ENCODE measurements around the gene PANX2.

Gene PANX2

DNA sequence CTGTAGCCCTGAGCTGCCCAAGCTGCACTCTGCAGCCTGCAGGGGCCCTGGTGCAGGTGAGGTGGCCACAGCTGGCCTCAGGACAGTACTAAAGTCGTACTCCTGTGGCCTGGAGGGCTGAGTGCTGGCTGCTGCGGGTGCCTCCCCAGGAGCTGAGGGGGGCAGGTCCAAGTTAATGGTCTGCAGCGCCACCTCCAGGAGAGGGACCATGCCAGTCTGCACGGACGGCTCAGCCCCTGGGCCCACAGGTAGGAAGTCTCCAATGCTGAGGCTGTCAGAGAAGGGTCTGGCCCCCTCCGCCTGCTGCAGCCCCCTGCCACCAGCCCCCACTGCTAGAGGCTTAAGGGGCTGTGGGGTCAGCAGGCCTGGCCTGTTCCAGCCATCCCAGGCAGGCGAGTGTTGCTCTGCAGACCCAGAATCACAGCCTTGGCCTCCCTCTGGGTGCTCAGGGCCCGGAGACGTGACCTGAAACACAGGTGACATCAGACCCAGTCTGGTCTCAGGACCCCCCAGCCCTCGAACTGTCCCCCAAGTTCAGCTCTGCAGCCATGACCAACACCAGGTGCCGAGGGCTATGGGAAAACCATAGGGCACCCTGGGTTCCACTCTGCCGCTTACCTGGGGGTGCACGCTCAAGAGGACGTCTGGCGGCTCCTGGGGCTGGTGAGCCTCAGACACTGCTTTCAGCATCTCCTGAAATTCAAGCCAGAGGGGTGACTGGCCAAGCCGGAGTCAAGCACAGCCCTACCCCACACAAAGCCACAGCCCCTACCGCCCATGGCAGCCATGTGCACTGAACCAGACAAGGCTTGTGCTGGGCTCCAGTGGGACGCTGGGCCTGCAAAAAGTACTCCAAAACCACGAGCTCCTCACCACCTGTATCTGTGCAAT lies 51.1 kb downstream of the PANX2 start:
- H3K4me3 ChIP-seq (replicated peaks; ENCODE audit: low read depth, low read length), result no peak overlapping the region
- TF ChIP-seq, protein P1, sequence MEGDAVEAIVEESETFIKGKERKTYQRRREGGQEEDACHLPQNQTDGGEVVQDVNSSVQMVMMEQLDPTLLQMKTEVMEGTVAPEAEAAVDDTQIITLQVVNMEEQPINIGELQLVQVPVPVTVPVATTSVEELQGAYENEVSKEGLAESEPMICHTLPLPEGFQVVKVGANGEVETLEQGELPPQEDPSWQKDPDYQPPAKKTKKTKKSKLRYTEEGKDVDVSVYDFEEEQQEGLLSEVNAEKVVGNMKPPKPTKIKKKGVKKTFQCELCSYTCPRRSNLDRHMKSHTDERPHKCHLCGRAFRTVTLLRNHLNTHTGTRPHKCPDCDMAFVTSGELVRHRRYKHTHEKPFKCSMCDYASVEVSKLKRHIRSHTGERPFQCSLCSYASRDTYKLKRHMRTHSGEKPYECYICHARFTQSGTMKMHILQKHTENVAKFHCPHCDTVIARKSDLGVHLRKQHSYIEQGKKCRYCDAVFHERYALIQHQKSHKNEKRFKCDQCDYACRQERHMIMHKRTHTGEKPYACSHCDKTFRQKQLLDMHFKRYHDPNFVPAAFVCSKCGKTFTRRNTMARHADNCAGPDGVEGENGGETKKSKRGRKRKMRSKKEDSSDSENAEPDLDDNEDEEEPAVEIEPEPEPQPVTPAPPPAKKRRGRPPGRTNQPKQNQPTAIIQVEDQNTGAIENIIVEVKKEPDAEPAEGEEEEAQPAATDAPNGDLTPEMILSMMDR (IDR thresholded peaks at IDR 0.05; ENCODE audit: low read length, missing control alignments), result no peak
- DNase-seq (ENCODE audit: low read depth), result no peak

DNA sequence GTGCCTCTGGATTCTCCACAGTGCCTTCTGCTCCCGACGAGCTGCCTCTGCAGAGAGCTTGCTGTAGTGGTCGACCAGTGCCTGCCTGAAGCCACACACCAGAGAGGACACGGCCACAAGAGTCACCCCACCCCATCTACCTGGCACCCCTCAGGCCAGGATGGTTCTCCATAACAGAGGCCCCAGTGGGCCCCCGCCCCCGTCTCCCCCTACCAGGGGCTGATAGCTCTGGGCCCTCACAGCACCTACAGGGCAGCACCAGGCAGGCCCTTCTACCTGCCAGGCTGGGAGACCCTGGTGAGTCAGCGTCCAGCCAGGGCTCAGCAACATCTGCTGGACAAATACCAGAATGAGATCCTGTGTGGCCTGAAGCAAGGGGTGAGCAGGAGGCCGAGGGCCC lies 52.0 kb downstream of the PANX2 start:
- TF ChIP-seq, protein P1 (IDR thresholded peaks at IDR 0.05; ENCODE audit: low read length, missing control alignments), result no peak
- no peak for DNase-seq (ENCODE audit: low read depth)
- H3K4me3 ChIP-seq (replicated peaks; ENCODE audit: low read depth, low read length), result no peak overlapping the region

DNA sequence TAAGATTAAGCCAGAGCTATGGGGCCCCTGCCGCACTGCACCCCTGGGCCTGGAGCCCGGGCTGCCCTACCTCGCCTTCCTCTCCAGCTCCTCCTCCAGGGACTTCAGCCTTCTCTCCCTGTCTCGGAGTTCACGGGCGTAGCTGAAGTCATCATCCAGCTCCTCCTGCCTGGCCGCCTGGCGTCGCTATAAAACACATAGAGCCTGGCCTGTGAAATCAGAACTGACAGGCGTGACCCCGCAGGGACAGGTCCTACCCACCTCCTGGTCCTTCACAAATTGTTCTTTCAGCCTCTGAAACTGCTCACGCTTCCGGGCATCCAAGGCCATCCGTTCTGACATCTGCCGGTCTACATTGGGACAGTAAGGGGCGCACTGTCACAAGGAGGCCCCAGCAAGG lies 53.5 kb downstream of the PANX2 start:
- no peak for DNase-seq (ENCODE audit: low read depth)
- TF ChIP-seq, protein P1 (IDR thresholded peaks at IDR 0.05; ENCODE audit: low read length, missing control alignments), result no peak
- no peak overlapping the region for H3K4me3 ChIP-seq (replicated peaks; ENCODE audit: low read depth, low read length)

DNA sequence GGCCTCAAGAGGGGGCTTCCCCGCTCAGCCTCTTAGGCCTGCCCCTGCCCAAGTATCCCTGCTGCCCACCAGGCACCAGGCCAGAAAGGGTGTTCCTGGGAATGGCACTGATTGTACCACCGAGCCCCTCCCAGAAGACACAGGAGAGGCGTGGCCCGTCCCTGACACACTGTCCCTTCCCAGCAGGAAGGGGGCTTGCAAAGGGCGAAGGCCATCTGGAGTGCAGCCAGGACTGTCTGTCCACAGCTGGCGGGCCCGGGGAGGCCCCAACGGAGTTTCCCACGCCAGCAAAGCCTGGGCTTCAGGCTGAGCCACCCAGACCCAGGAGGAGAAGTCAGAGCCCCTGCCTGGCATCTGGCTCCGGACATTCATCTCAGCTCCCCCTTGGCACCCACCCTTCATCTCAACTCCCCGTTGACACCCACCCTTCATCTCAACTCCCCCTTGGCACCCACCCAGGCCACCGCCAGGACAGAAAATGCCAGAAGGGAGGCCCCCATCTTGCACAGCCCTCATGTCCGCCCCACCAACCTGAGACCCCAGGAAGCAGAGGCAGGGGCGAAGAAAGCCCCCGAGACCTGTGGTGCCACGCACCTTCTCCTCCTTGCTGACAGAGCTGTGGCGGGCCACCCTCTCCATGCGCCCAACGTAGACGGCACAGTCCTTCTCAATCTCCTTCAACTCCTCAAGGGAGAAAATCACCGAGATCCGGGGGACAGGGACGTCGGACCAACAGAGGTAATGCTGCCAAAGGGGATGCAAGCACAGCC lies 54.9 kb downstream of the PANX2 start:
- H3K4me3 ChIP-seq (replicated peaks; ENCODE audit: low read depth, low read length), result no peak overlapping the region
- TF ChIP-seq, protein P1 (IDR thresholded peaks at IDR 0.05; ENCODE audit: low read length, missing control alignments), result no peak
- DNase-seq (ENCODE audit: low read depth), result no peak

- TF ChIP-seq, protein P1 (IDR thresholded peaks at IDR 0.05; ENCODE audit: low read length, missing control alignments), result no peak
- no peak for DNase-seq (ENCODE audit: low read depth)
- no peak overlapping the region for H3K4me3 ChIP-seq (replicated peaks; ENCODE audit: low read depth, low read length)
These were observed 55.7 kb downstream of the PANX2 start for GRCh38 chr22:50226063-50226874.

DNA sequence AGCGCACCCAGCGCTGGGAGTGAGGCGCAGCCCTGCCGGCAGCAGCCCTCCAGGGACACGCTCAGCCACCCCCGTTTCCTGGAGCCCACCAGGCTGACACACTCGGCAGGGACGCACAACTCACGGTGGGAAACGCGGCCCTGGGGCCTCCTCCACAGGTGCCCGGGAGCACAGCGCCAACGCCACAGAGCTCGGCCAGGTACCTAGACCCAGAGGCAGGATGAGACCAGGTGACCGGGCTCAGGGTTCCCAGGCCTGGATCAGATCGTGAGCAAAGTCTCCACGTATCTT lies 56.3 kb downstream of the PANX2 start:
- no peak for DNase-seq (ENCODE audit: low read depth)
- no peak overlapping the region for H3K4me3 ChIP-seq (replicated peaks; ENCODE audit: low read depth, low read length)
- TF ChIP-seq, protein P1 (IDR thresholded peaks at IDR 0.05; ENCODE audit: low read length, missing control alignments), result no peak
